GM12878 (cell line): ENCODE measurements around the gene RAP1B. TPM values are rescaled to one million over a fixed set of nuclear protein-coding genes. Genes with fewer than 3 reads are reported as not detected.

ENCODE experiments used
- CUX1 ChIP-seq: IDR thresholded peaks from 2 replicates; pipeline ENCODE4 v1.6.1; 2012; ENCODE audit warnings: improper control_type of control experiment, low read depth, low read length; ENCODE audit not compliant: insufficient replicate concordance
- ETV6 ChIP-seq, 2 experiments: fragments of 450-650 bp in 1 of 2; IDR thresholded peaks in 1 of 2; conservative IDR thresholded peaks in 1 of 2; 2 replicates each; pipeline ENCODE4 v1.6.1; 2014; ENCODE audit warnings: antibody characterized with exemption in 1 of 2, borderline replicate concordance in 1 of 2, low read depth in 1 of 2, mild to moderate bottlenecking in 1 of 2, moderate library complexity in 1 of 2
- LARP7 ChIP-seq: fragments of 450-650 bp; IDR thresholded peaks from 2 replicates; pipeline ENCODE4 v1.6.1; 2017; ENCODE audit warnings: mild to moderate bottlenecking
- MYB ChIP-seq: fragments of 150-350 bp; IDR thresholded peaks from 2 replicates; pipeline ENCODE4 v1.6.1; 2014; ENCODE audit warnings: mild to moderate bottlenecking, low read depth, low read length, borderline replicate concordance
- POU2F2 ChIP-seq: IDR thresholded peaks from 3 replicates; pipeline ENCODE4 v1.6.1; 2011; ENCODE audit warnings: low read depth, mild to moderate bottlenecking, low read length, borderline replicate concordance
- SUPT20H ChIP-seq: IDR thresholded peaks from 2 replicates; pipeline ENCODE4 v1.6.1; 2011; ENCODE audit warnings: low read depth, mild to moderate bottlenecking, low read length, moderate library complexity, borderline replicate concordance; ENCODE audit not compliant: control insufficient read depth
- TAF1 ChIP-seq: IDR thresholded peaks from 2 replicates; pipeline ENCODE4 v1.6.1; 2011; ENCODE audit warnings: mild to moderate bottlenecking, low read depth, low read length, borderline replicate concordance
- polyA plus RNA-seq, 11 experiments: library from polyadenylated mRNA; depleted of rRNA in 4 of 11; unstranded in 6 of 11; stranded (reverse) in 5 of 11; fragments of >200 nt; fragmentation: Nextera tagmentation in 4 of 11; fragmentation: Illumina TruSeq in 1 of 11; extraction: Ambion mirVana in 4 of 11; extraction: Trizol in 1 of 11; gene quantifications; 1 replicate in 1 of 11; 2 replicates in 10 of 11; pipeline versions ENCODE4 v1.2.1 to v1.2.3, GENCODE V29; 2011 to 2016; ENCODE audit warnings: inconsistent platforms in 2 of 11, missing spikeins in 2 of 11, low read depth in 1 of 11
- total RNA-seq, 4 experiments: library from RNA; depleted of rRNA in 3 of 4; stranded (reverse); fragments of >200 nt in 3 of 4; fragmentation: Illumina TruSeq in 1 of 4; extraction: Trizol in 1 of 4; gene quantifications; 2 replicates each; pipeline versions ENCODE4 v1.2.1 to v1.2.3, GENCODE V29; 2013 to 2021
- TF ChIP-seq, protein P1 (sequence below): fragments of 450-650 bp; IDR thresholded peaks from 2 replicates; pipeline ENCODE4 v1.6.1; 2017; ENCODE audit warnings: antibody characterized with exemption, mild to moderate bottlenecking, moderate library complexity
- TF ChIP-seq, protein P2 (sequence below), 3 experiments: IDR thresholded peaks in 2 of 3; conservative IDR thresholded peaks in 1 of 3; 2 replicates each; pipeline ENCODE4 v1.5.1; 2011; ENCODE audit warnings: low read depth in 3 of 3, low read length in 3 of 3, mild to moderate bottlenecking in 3 of 3, control low read depth in 2 of 3, moderate library complexity in 2 of 3, inconsistent platforms in 1 of 3, mixed read lengths in 1 of 3; ENCODE audit not compliant: control insufficient read depth in 2 of 3, insufficient read depth in 1 of 3; ENCODE audit errors: extremely low read depth in 1 of 3
- TF ChIP-seq, protein P3 (sequence below): IDR thresholded peaks from 2 replicates; pipeline ENCODE4 v1.6.1; 2012; ENCODE audit warnings: low read length, inconsistent platforms

Gene RAP1B
- total and polyA plus RNA-seq, 10 of the 15 experiments (the other 5 are each of a cell fraction or from before 2014, with no cell fraction given), result 88.9 to 219 (median 127) TPM

GRCh38 chr12:68686595-68687521, 76.2 kb downstream of the RAP1B start, which contains the start of gene NUP107 (continued):
- TF ChIP-seq CUX1 (no peak), POU2F2 (peak; percentile 90), TAF1 (peak; percentile 94; the same call in 1 of the 2 replicates), SUPT20H (no peak), LARP7 (peak; percentile 75; the same call in 1 of the 2 replicates), MYB (peak; percentile 62; the same call in 1 of the 2 replicates), ETV6 (conservative IDR thresholded peaks at IDR 0.05 in 1 of 2, IDR thresholded peaks at IDR 0.05 in 1 of 2; ENCODE audit: borderline replicate concordance in 1 of 2, low read depth in 1 of 2) (no peak)
- TF ChIP-seq, protein P1, sequence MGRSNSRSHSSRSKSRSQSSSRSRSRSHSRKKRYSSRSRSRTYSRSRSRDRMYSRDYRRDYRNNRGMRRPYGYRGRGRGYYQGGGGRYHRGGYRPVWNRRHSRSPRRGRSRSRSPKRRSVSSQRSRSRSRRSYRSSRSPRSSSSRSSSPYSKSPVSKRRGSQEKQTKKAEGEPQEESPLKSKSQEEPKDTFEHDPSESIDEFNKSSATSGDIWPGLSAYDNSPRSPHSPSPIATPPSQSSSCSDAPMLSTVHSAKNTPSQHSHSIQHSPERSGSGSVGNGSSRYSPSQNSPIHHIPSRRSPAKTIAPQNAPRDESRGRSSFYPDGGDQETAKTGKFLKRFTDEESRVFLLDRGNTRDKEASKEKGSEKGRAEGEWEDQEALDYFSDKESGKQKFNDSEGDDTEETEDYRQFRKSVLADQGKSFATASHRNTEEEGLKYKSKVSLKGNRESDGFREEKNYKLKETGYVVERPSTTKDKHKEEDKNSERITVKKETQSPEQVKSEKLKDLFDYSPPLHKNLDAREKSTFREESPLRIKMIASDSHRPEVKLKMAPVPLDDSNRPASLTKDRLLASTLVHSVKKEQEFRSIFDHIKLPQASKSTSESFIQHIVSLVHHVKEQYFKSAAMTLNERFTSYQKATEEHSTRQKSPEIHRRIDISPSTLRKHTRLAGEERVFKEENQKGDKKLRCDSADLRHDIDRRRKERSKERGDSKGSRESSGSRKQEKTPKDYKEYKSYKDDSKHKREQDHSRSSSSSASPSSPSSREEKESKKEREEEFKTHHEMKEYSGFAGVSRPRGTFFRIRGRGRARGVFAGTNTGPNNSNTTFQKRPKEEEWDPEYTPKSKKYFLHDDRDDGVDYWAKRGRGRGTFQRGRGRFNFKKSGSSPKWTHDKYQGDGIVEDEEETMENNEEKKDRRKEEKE, result no peak
- TF ChIP-seq, protein P2, sequence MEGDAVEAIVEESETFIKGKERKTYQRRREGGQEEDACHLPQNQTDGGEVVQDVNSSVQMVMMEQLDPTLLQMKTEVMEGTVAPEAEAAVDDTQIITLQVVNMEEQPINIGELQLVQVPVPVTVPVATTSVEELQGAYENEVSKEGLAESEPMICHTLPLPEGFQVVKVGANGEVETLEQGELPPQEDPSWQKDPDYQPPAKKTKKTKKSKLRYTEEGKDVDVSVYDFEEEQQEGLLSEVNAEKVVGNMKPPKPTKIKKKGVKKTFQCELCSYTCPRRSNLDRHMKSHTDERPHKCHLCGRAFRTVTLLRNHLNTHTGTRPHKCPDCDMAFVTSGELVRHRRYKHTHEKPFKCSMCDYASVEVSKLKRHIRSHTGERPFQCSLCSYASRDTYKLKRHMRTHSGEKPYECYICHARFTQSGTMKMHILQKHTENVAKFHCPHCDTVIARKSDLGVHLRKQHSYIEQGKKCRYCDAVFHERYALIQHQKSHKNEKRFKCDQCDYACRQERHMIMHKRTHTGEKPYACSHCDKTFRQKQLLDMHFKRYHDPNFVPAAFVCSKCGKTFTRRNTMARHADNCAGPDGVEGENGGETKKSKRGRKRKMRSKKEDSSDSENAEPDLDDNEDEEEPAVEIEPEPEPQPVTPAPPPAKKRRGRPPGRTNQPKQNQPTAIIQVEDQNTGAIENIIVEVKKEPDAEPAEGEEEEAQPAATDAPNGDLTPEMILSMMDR (IDR thresholded peaks at IDR 0.05 in 2 of 3, conservative IDR thresholded peaks at IDR 0.05 in 1 of 3; ENCODE audit: control insufficient read depth in 2 of 3, extremely low read depth in 1 of 3, insufficient read depth in 1 of 3, low read depth in 3 of 3, low read length in 3 of 3), result no peak
- TF ChIP-seq, protein P3, sequence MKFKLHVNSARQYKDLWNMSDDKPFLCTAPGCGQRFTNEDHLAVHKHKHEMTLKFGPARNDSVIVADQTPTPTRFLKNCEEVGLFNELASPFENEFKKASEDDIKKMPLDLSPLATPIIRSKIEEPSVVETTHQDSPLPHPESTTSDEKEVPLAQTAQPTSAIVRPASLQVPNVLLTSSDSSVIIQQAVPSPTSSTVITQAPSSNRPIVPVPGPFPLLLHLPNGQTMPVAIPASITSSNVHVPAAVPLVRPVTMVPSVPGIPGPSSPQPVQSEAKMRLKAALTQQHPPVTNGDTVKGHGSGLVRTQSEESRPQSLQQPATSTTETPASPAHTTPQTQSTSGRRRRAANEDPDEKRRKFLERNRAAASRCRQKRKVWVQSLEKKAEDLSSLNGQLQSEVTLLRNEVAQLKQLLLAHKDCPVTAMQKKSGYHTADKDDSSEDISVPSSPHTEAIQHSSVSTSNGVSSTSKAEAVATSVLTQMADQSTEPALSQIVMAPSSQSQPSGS, result no peak; the same call in 1 of the 2 replicates
